AG04450 (cell line): ENCODE data around the gene TSTD1. TPM values are rescaled to one million over a fixed set of nuclear protein-coding genes. Genes with fewer than 3 reads are reported as not detected.

Experiments
- CTCF ChIA-PET: fragments of 300-600, 350-600 bp; formaldehyde crosslinking; extraction: SDS; loops from one replicate; lab custom pipeline; 2022; ENCODE audit warnings: antibody characterized with exemption, inconsistent platforms; lab: Charles Lee
- POLR2A ChIA-PET: fragments of 350-600 bp; formaldehyde crosslinking; extraction: SDS; loops from one replicate; lab custom pipeline; 2021; ENCODE audit warnings: antibody characterized with exemption, inconsistent platforms; lab: Yijun Ruan, JAX
- DNase-seq: peaks from one replicate; pipeline ENCODE4 v3.0.0-alpha.2; 2011; ENCODE audit warnings: low read depth, low spot score
- H3K27ac ChIP-seq: one replicate; pipeline ENCODE4 v1.5.1; 2012; ENCODE audit warnings: low read depth, low read length, control low read depth
- H3K27me3 ChIP-seq: one replicate; pipeline ENCODE4 v1.6.0; 2012; ENCODE audit warnings: low read length; ENCODE audit not compliant: control insufficient read depth, insufficient read depth
- H3K4me3 ChIP-seq: 2 replicates; pipeline ENCODE4 v1.5.1; 2011; ENCODE audit warnings: mild to moderate bottlenecking, low read depth, low read length, control low read depth
- H3K9me3 ChIP-seq: 2 replicates; pipeline ENCODE4 v1.5.1; 2012; ENCODE audit warnings: low read length; ENCODE audit not compliant: control insufficient read depth, insufficient read depth
- CTCF ChIP-seq: IDR thresholded peaks from 2 replicates; pipeline ENCODE4 v1.5.1; 2011; ENCODE audit warnings: low read depth, low read length, control low read depth, inconsistent platforms
- polyA plus RNA-seq: library from polyadenylated mRNA; depleted of rRNA; stranded (reverse); fragments of >200 nt; gene quantifications from 2 replicates; pipeline ENCODE4 v1.2.3, GENCODE V29; 2011

The TSTD1 gene
- polyA plus RNA-seq, 1 experiment = 0.33 TPM

- no peak for DNase-seq
Observed at GRCh38 chr1:161074676-161075368, 36.1 kb upstream of the TSTD1 start.

GRCh38 chr1:161073474-161074121 lies 34.8 kb upstream of the TSTD1 start:
- TF ChIP-seq CTCF = no peak
- ChIA-PET CTCF (no interaction called here), POLR2A (no interaction called here)
- Histone ChIP-seq H3K9me3 (peaks cover 3% of the 10 kb centered on the region; the same call in 1 of the 2 replicates), H3K4me3 (no peak overlapping the region), H3K27ac (no peak overlapping the region), H3K27me3 (no peaks in the 10 kb centered on the region)
- DNase-seq = no peak

More at GRCh38 chr1:161074676-161075368, 36.1 kb upstream of the TSTD1 start:
- H3K4me3 ChIP-seq = no peak overlapping the region
- H3K27ac ChIP-seq = no peak overlapping the region
- H3K9me3 ChIP-seq = no peaks in the 10 kb centered on the region; the same call in 1 of the 2 replicates
- CTCF ChIA-PET = no interaction called here
- POLR2A ChIA-PET = no interaction called here
- no peaks in the 10 kb centered on the region for H3K27me3 ChIP-seq
- no peak for TF ChIP-seq CTCF

- Histone ChIP-seq H3K27me3 (peaks cover 2% of the 10 kb centered on the region), H3K4me3 (no peak overlapping the region), H3K9me3 (peaks cover 3% of the 10 kb centered on the region; the same call in 1 of the 2 replicates), H3K27ac (no peak overlapping the region)
- ChIA-PET CTCF (interaction anchor here (0.5 to 0.7 kb wide), 2 partner anchors 15 to 26 kb away, joined by 3 read pairs; no protein-coding TSS in a partner anchor), POLR2A (no interaction called here)
- no peak for DNase-seq
- no peak for TF ChIP-seq CTCF
Observed at GRCh38 chr1:161072751-161073449, 34.1 kb upstream of the TSTD1 start.

- peaks cover 3% of the 10 kb centered on the region; the same call in 1 of the 2 replicates for H3K9me3 ChIP-seq
- CTCF ChIA-PET = interaction anchor here (0.5 to 4.4 kb wide), 8 partner anchors 10 to 69 kb away, joined by 3 to 35 read pairs (median 4); partner anchors contain the start of genes KLHDC9 and USF1
- peaks cover 4% of the 10 kb centered on the region for H3K27me3 ChIP-seq
Observed at GRCh38 chr1:161071886-161072371, 33.2 kb upstream of the TSTD1 start.

More at GRCh38 chr1:161071886-161072371, 33.2 kb upstream of the TSTD1 start:
- Histone ChIP-seq H3K27ac (no peak overlapping the region), H3K4me3 (no peak overlapping the region)
- peak; percentile 52 for TF ChIP-seq CTCF
- no peak for DNase-seq
- POLR2A ChIA-PET = no interaction called here
